ENCODE data around the gene NXF1.

NXF1 gene

GRCh38 chr11:62839050-62839945, 34.1 kb upstream of the NXF1 start, which contains the start of gene WDR74 (continued):
- TF ChIP-seq ZSCAN5A (tag by site-specific recombination; IDR thresholded peaks at IDR 0.05) (no peak), ZNF239 (tag by site-specific recombination; IDR thresholded peaks at IDR 0.05) (no peak), KLF9 (tag by site-specific recombination; IDR thresholded peaks at IDR 0.05; ENCODE audit: low read depth) (no peak), IKZF3 (tag by site-specific recombination; IDR thresholded peaks at IDR 0.05) (no peak), ZNF785 (tag by site-specific recombination; IDR thresholded peaks at IDR 0.05) (no peak), GLI4 (tag by site-specific recombination; IDR thresholded peaks at IDR 0.05) (no peak), SALL2 (tag by site-specific recombination; IDR thresholded peaks at IDR 0.05; ENCODE audit: borderline replicate concordance) (no peak), ZBTB44 (tag by site-specific recombination; IDR thresholded peaks at IDR 0.05) (peak; percentile 66; the same call in 1 of the 2 replicates), ZFP41 (tag by site-specific recombination; IDR thresholded peaks at IDR 0.05; ENCODE audit: borderline replicate concordance) (no peak), HOXA7 (CRISPR knock-in tag; IDR thresholded peaks at IDR 0.05; ENCODE audit: borderline replicate concordance) (no peak), ZNF155 (tag by site-specific recombination; IDR thresholded peaks at IDR 0.05) (no peak), ZNF670 (tag by site-specific recombination; IDR thresholded peaks at IDR 0.05; ENCODE audit: low read depth) (no peak), MZF1 (tag by site-specific recombination; IDR thresholded peaks at IDR 0.05; ENCODE audit: borderline replicate concordance) (no peak), ZNF37A (tag by site-specific recombination; IDR thresholded peaks at IDR 0.05) (no peak), ZNF175 (tag by site-specific recombination; IDR thresholded peaks at IDR 0.05) (no peak), YY1 (tag by site-specific recombination; IDR thresholded peaks at IDR 0.05) (peak; percentile 93), ZNF350 (tag by site-specific recombination; IDR thresholded peaks at IDR 0.05) (no peak), ZBTB49 (tag by site-specific recombination; IDR thresholded peaks at IDR 0.05; ENCODE audit: low read depth) (no peak), ZNF292 (tag by site-specific recombination; IDR thresholded peaks at IDR 0.05; ENCODE audit: borderline replicate concordance, low read depth) (no peak), ZNF23 (tag by site-specific recombination; IDR thresholded peaks at IDR 0.05; ENCODE audit: borderline replicate concordance) (no peak), MEIS1 (CRISPR knock-in tag; IDR thresholded peaks at IDR 0.05; ENCODE audit: borderline replicate concordance) (no peak), ZNF558 (tag by site-specific recombination; IDR thresholded peaks at IDR 0.05) (no peak), ZNF140 (tag by site-specific recombination; IDR thresholded peaks at IDR 0.05) (no peak), ZNF544 (tag by site-specific recombination; IDR thresholded peaks at IDR 0.05) (no peak), FEZF1 (tag by site-specific recombination; IDR thresholded peaks at IDR 0.05) (peak; percentile 12; the same call in 1 of the 2 replicates), ZNF692 (tag by site-specific recombination; IDR thresholded peaks at IDR 0.05) (no peak), ZNF843 (tag by site-specific recombination; IDR thresholded peaks at IDR 0.05) (no peak), ZNF830 (tag by site-specific recombination; IDR thresholded peaks at IDR 0.05; ENCODE audit: low read depth) (no peak), ZNF488 (tag by site-specific recombination; IDR thresholded peaks at IDR 0.05) (no peak), ZNF10 (tag by site-specific recombination; IDR thresholded peaks at IDR 0.05) (no peak), ZFP3 (tag by site-specific recombination; IDR thresholded peaks at IDR 0.05; ENCODE audit: low read depth) (no peak), ZNF645 (tag by site-specific recombination; IDR thresholded peaks at IDR 0.05) (no peak)

Measured in HEK293 (cell line).